ENCODE measurements around the gene MBNL2.

DNA sequence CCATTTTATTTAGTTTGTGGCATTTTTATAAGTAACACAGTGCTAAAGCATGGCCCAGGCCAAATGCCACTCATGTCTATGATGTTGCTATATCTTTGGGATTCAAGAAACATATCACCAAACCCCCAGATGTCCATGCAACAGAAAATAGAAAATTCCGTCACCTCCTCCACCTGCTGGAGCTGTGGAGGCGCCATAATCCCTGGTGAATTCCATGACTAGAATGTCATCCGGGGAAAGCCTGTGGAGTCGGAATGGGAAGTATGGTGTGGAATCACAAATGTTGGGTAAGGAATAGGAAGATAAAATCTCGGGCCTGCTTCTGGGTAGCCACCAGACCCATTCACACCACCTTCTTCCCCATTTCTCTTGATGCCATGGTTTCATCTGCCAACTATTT is 160.1 kb downstream of the MBNL2 start:
- TF ChIP-seq POLR2A (IDR thresholded peaks at IDR 0.05), result no peak
- TF ChIP-seq, protein P1, sequence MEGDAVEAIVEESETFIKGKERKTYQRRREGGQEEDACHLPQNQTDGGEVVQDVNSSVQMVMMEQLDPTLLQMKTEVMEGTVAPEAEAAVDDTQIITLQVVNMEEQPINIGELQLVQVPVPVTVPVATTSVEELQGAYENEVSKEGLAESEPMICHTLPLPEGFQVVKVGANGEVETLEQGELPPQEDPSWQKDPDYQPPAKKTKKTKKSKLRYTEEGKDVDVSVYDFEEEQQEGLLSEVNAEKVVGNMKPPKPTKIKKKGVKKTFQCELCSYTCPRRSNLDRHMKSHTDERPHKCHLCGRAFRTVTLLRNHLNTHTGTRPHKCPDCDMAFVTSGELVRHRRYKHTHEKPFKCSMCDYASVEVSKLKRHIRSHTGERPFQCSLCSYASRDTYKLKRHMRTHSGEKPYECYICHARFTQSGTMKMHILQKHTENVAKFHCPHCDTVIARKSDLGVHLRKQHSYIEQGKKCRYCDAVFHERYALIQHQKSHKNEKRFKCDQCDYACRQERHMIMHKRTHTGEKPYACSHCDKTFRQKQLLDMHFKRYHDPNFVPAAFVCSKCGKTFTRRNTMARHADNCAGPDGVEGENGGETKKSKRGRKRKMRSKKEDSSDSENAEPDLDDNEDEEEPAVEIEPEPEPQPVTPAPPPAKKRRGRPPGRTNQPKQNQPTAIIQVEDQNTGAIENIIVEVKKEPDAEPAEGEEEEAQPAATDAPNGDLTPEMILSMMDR (IDR thresholded peaks at IDR 0.05), result no peak

Measured in uterus (tissue), 2 donors.